Prostate gland (tissue), 2 donors: ENCODE results near the gene GCA. TPM values are rescaled to one million over a fixed set of nuclear protein-coding genes. Genes with fewer than 3 reads are reported as not detected.

Source experiments
- DNase-seq: peaks from one replicate; pipeline ENCODE4 v3.0.0-alpha.2; 2019; ENCODE audit warnings: low spot score
- H3K27ac ChIP-seq, 2 donors: fragments of 200-600 bp; sonication (generic); 2 replicates each; pipeline ENCODE4 v1.5.1; 2017 to 2019
- H3K27me3 ChIP-seq: fragments of 200-600 bp; sonication (generic); replicated peaks from 2 replicates; pipeline ENCODE4 v1.5.1; 2019; ENCODE audit not compliant: insufficient read depth
- H3K36me3 ChIP-seq, 2 donors: fragments of 200-600 bp; sonication (generic); 1 replicate in 1 of 2; 2 replicates in 1 of 2; pipeline versions ENCODE4 v1.5.1 to v1.8.1; 2017 to 2019
- H3K4me1 ChIP-seq: fragments of 200-600 bp; sonication (generic); replicated peaks from 2 replicates; pipeline ENCODE4 v1.5.1; 2019
- H3K4me3 ChIP-seq, 2 donors: fragments of 200-600 bp; sonication (generic); 2 replicates each; pipeline ENCODE4 v1.5.1; 2017 to 2019
- H3K9me3 ChIP-seq: fragments of 200-600 bp; sonication (generic); 2 replicates; pipeline ENCODE4 v1.5.1; 2017
- CTCF ChIP-seq, 4 experiments: fragments of 200-600 bp in 2 of 4; fragments of 450-650 bp in 2 of 4; sonication (generic) in 2 of 4; IDR thresholded peaks; 1 replicate in 3 of 4; 2 replicates in 1 of 4; pipeline ENCODE4 v1.5.1; 2016 to 2019; ENCODE audit warnings: antibody characterized with exemption in 4 of 4, mild to moderate bottlenecking in 2 of 4, moderate library complexity in 2 of 4
- POLR2A ChIP-seq: fragments of 450-650 bp; IDR thresholded peaks from one replicate; pipeline ENCODE4 v1.6.1; 2016; ENCODE audit warnings: antibody characterized with exemption, mild to moderate bottlenecking
- POLR2AphosphoS5 ChIP-seq: sonication (generic); formaldehyde crosslinking; IDR thresholded peaks from one replicate; pipeline ENCODE4 v1.6.1; 2017; ENCODE audit warnings: antibody characterized with exemption
- WGBS: methylation state at CpG from one replicate; pipeline ENCODE4 v1.1.5; 2018; 5-methylcytosine and 5-hydroxymethylcytosine counted together
- intact Hi-C: fragments of 100-400 bp; cut with DNase I; formaldehyde crosslinking; loops from one replicate; pipeline ENCODE4 v1.14.2; 2022
- total RNA-seq, 2 donors: library from RNA; depleted of rRNA; stranded (reverse); fragments of >200 nt; gene quantifications; one replicate each; pipeline ENCODE4 v1.1.0, GENCODE V29; 2016

Gene GCA
- total RNA-seq, 2 donors from 2014 or later: 29.5 to 42.9 TPM

- Histone ChIP-seq H3K9me3 (no peaks in the 10 kb centered on the region), H3K27me3 (no peaks in the 10 kb centered on the region), H3K4me3 (no peak overlapping the region), H3K4me1 (no peaks in the 10 kb centered on the region), H3K27ac (no peak overlapping the region), H3K36me3 (no peaks in the 10 kb centered on the region)
- 90% methylated on average over 2 of the region's 2 CpGs for WGBS
- intact Hi-C loops: no loop called here
- DNase-seq: no peak
- TF ChIP-seq CTCF (IDR thresholded peaks at IDR 0.05) (no peak), POLR2A (no peak), POLR2AphosphoS5 (no peak)
These were observed 21.5 kb downstream of the GCA start for GRCh38 chr2:162365392-162365791.

GRCh38 chr2:162368494-162368893 lies 24.6 kb downstream of the GCA start:
- no peaks in the 10 kb centered on the region for H3K9me3 ChIP-seq
- no peaks in the 10 kb centered on the region for H3K36me3 ChIP-seq
- H3K4me3 ChIP-seq: no peak overlapping the region
- H3K27ac ChIP-seq: no peak overlapping the region
- no peaks in the 10 kb centered on the region for H3K27me3 ChIP-seq
- no peak for TF ChIP-seq POLR2AphosphoS5
- TF ChIP-seq CTCF (IDR thresholded peaks at IDR 0.05): no peak
- no peak for TF ChIP-seq POLR2A
- no peaks in the 10 kb centered on the region for H3K4me1 ChIP-seq
- DNase-seq: no peak
- intact Hi-C loops: no loop called here
- WGBS: 93% methylated on average over 1 of the region's 1 CpG

GRCh38 chr2:162369551-162369950 lies 25.6 kb downstream of the GCA start:
- Histone ChIP-seq H3K4me3 (no peak overlapping the region), H3K27ac (no peak overlapping the region), H3K27me3 (no peaks in the 10 kb centered on the region), H3K36me3 (no peaks in the 10 kb centered on the region), H3K9me3 (no peaks in the 10 kb centered on the region), H3K4me1 (no peaks in the 10 kb centered on the region)
- intact Hi-C loops: no loop called here
- DNase-seq: no peak
- TF ChIP-seq POLR2AphosphoS5 (no peak), POLR2A (no peak), CTCF (IDR thresholded peaks at IDR 0.05) (no peak)
- 54% methylated on average over 1 of the region's 1 CpG for WGBS

GRCh38 chr2:162370931-162371330 lies 27.0 kb downstream of the GCA start:
- Histone ChIP-seq H3K4me1 (no peaks in the 10 kb centered on the region), H3K4me3 (no peak overlapping the region)

More at GRCh38 chr2:162370931-162371330, 27.0 kb downstream of the GCA start:
- WGBS: 79% methylated on average over 3 of the region's 3 CpGs
- Histone ChIP-seq H3K36me3 (no peaks in the 10 kb centered on the region), H3K27ac (no peak overlapping the region), H3K9me3 (no peaks in the 10 kb centered on the region), H3K27me3 (no peaks in the 10 kb centered on the region)
- DNase-seq: no peak
- intact Hi-C loops: no loop called here
- TF ChIP-seq CTCF (IDR thresholded peaks at IDR 0.05): no peak
- TF ChIP-seq POLR2A: no peak
- no peak for TF ChIP-seq POLR2AphosphoS5
